H1 (cell line): ENCODE measurements around the gene S1PR1. TPM values are rescaled to one million over a fixed set of nuclear protein-coding genes. Genes with fewer than 3 reads are reported as not detected.

Experiments used
- CTCF ChIA-PET: fragments of 300-600 bp; sonication (Branson Sonifier 250); formaldehyde crosslinking; loops from one replicate; lab custom pipeline; 2021; ENCODE audit not compliant: partially characterized antibody; lab: Charles Lee
- POLR2A ChIA-PET: fragments of 300-600 bp; sonication (Branson Sonifier 250); formaldehyde crosslinking; loops from one replicate; lab custom pipeline; 2021; ENCODE audit warnings: inconsistent platforms; ENCODE audit not compliant: partially characterized antibody; lab: Charles Lee
- DNase-seq, 2 experiments: peaks; one replicate each; pipeline versions ENCODE4 v3.0.0 to v3.0.0-alpha.2; 2010 to 2022; ENCODE audit warnings: low spot score in 2 of 2, low read depth in 1 of 2, mixed read lengths in 1 of 2
- FAIRE-seq: peaks from 2 replicates; lab custom pipeline; 2011; peaks lifted over from hg19 to GRCh38; lab: Jason Lieb, UNC
- H2AFZ ChIP-seq: 2 replicates; pipeline ENCODE4 v1.8.1; 2012; ENCODE audit warnings: low read length, inconsistent platforms
- H2AK5ac ChIP-seq: 2 replicates; pipeline ENCODE4 v1.6.1; 2013; ENCODE audit warnings: low read depth, low read length
- H2BK120ac ChIP-seq: replicated peaks from 2 replicates; pipeline ENCODE3; 2013; ENCODE audit warnings: low read depth, low read length, inconsistent platforms
- H2BK12ac ChIP-seq: 2 replicates; pipeline ENCODE4 v1.6.1; 2013; ENCODE audit warnings: low read depth, low read length
- H2BK15ac ChIP-seq: 2 replicates; pipeline ENCODE4 v1.6.1; 2013; ENCODE audit warnings: low read length
- H2BK20ac ChIP-seq: 2 replicates; pipeline ENCODE4 v1.6.1; 2013; ENCODE audit warnings: low read length
- H2BK5ac ChIP-seq: 2 replicates; pipeline ENCODE4 v1.6.1; 2013; ENCODE audit warnings: low read depth, low read length
- H3K14ac ChIP-seq: 2 replicates; pipeline ENCODE4 v1.6.1; 2013; ENCODE audit warnings: inconsistent platforms; ENCODE audit not compliant: insufficient read length
- H3K18ac ChIP-seq: 2 replicates; pipeline ENCODE4 v1.6.1; 2013; ENCODE audit warnings: low read length; ENCODE audit errors: extremely low read depth
- H3K23ac ChIP-seq: 2 replicates; pipeline ENCODE4 v1.6.1; 2013; ENCODE audit warnings: inconsistent platforms; ENCODE audit not compliant: insufficient read length
- H3K23me2 ChIP-seq: 2 replicates; pipeline ENCODE4 v1.6.1; 2013; ENCODE audit warnings: low read depth, low read length
- H3K27ac ChIP-seq: 2 replicates; pipeline ENCODE4 v1.6.1; 2011; ENCODE audit warnings: low read depth, low read length, inconsistent platforms
- H3K27me3 ChIP-seq, 4 experiments: replicated peaks in 1 of 4; 1 replicate in 1 of 4; 2 replicates in 3 of 4; pipeline versions ENCODE4 v1.6.1 to v1.8.1; 2011 to 2013; ENCODE audit warnings: low read length in 3 of 4, mild to moderate bottlenecking in 3 of 4, inconsistent platforms in 2 of 4, mixed read lengths in 2 of 4, moderate library complexity in 1 of 4; ENCODE audit not compliant: control insufficient read depth in 3 of 4, insufficient read depth in 3 of 4; ENCODE audit errors: extremely low read depth in 1 of 4
- H3K36me3 ChIP-seq, 4 experiments: 2 replicates each; pipeline versions ENCODE4 v1.6.1 to v1.8.1; 2011 to 2013; ENCODE audit warnings: mild to moderate bottlenecking in 4 of 4, low read length in 3 of 4, moderate library complexity in 2 of 4, control low read depth in 1 of 4, inconsistent platforms in 1 of 4; ENCODE audit not compliant: insufficient read depth in 4 of 4, control insufficient read depth in 2 of 4
- H3K4ac ChIP-seq: replicated peaks from 2 replicates; pipeline ENCODE3; 2013; ENCODE audit warnings: low read length, low read depth, mixed read lengths, inconsistent platforms; ENCODE audit not compliant: insufficient read length
- H3K4me1 ChIP-seq, 4 experiments: replicated peaks in 1 of 4; 1 replicate in 1 of 4; 2 replicates in 3 of 4; pipeline versions ENCODE4 v1.6.1 to v1.8.1; 2011 to 2013; ENCODE audit warnings: low read length in 3 of 4, inconsistent platforms in 2 of 4, mixed read lengths in 1 of 4; ENCODE audit not compliant: insufficient read depth in 4 of 4, control insufficient read depth in 3 of 4
- H3K4me2 ChIP-seq, 2 experiments: 2 replicates each; pipeline versions ENCODE4 v1.6.1 to v1.8.1; 2011 to 2013; ENCODE audit warnings: low read depth in 2 of 2, low read length in 2 of 2, control low read depth in 1 of 2, inconsistent platforms in 1 of 2, mild to moderate bottlenecking in 1 of 2; ENCODE audit not compliant: insufficient read depth in 1 of 2
- H3K4me3 ChIP-seq, 4 experiments: fragments of 200-600, 300-600 bp in 1 of 4; sonication (generic), shearing (Covaris generic), sonication (Bioruptor Twin) in 1 of 4; 2 replicates each; pipeline versions ENCODE4 v1.5.1 to v1.8.1; 2011 to 2016; ENCODE audit warnings: low read length in 4 of 4, low read depth in 3 of 4, control low read depth in 2 of 4, inconsistent platforms in 2 of 4, mild to moderate bottlenecking in 2 of 4, mixed read lengths in 1 of 4, moderate library complexity in 1 of 4; ENCODE audit not compliant: insufficient read depth in 2 of 4; ENCODE audit errors: extremely low read depth in 1 of 4
- H3K56ac ChIP-seq: replicated peaks from 2 replicates; pipeline ENCODE3; 2013; ENCODE audit warnings: low read depth, mild to moderate bottlenecking, mixed read lengths, low read length, inconsistent platforms; ENCODE audit not compliant: insufficient read length
- H3K79me1 ChIP-seq: 2 replicates; pipeline ENCODE4 v1.6.1; 2013; ENCODE audit warnings: low read depth, low read length, control low read depth
- H3K79me2 ChIP-seq, 2 experiments: 2 replicates each; pipeline versions ENCODE4 v1.6.1 to v1.8.1; 2012 to 2013; ENCODE audit warnings: low read length in 2 of 2, mild to moderate bottlenecking in 2 of 2, inconsistent platforms in 1 of 2; ENCODE audit not compliant: insufficient read depth in 2 of 2, control insufficient read depth in 1 of 2
- H3K9ac ChIP-seq, 4 experiments: replicated peaks in 1 of 4; 1 replicate in 1 of 4; 2 replicates in 3 of 4; pipeline versions ENCODE4 v1.6.1 to v1.8.1; 2011 to 2013; ENCODE audit warnings: low read depth in 3 of 4, low read length in 3 of 4, control low read depth in 2 of 4, mild to moderate bottlenecking in 2 of 4, moderate library complexity in 2 of 4, inconsistent platforms in 1 of 4; ENCODE audit errors: extremely low read depth in 1 of 4
- H3K9me3 ChIP-seq, 2 experiments: 2 replicates each; pipeline versions ENCODE4 v1.6.1 to v1.8.1; 2012 to 2013; ENCODE audit warnings: mild to moderate bottlenecking in 2 of 2, moderate library complexity in 2 of 2, control low read depth in 1 of 2, inconsistent platforms in 1 of 2, low read depth in 1 of 2, low read length in 1 of 2, mixed read lengths in 1 of 2; ENCODE audit not compliant: insufficient read depth in 2 of 2
- H4K20me1 ChIP-seq, 2 experiments: replicated peaks in 1 of 2; 2 replicates each; pipeline versions ENCODE3 to v1.8.1; 2011 to 2013; ENCODE audit warnings: inconsistent platforms in 2 of 2, low read length in 2 of 2, mild to moderate bottlenecking in 1 of 2; ENCODE audit not compliant: insufficient read depth in 2 of 2, control insufficient read depth in 1 of 2
- H4K5ac ChIP-seq: 2 replicates; pipeline ENCODE4 v1.6.1; 2013; ENCODE audit warnings: low read length, low read depth, mixed read lengths, inconsistent platforms; ENCODE audit not compliant: insufficient read length
- H4K8ac ChIP-seq: 2 replicates; pipeline ENCODE4 v1.8.0; 2013; ENCODE audit warnings: mild to moderate bottlenecking, moderate library complexity, low read length, inconsistent platforms; ENCODE audit not compliant: insufficient read depth; ENCODE audit errors: extremely low read depth
- H4K91ac ChIP-seq: replicated peaks from 2 replicates; pipeline ENCODE3; 2013; ENCODE audit warnings: low read length, mixed read lengths, inconsistent platforms; ENCODE audit not compliant: insufficient read length
- BCL11A ChIP-seq, 2 experiments: IDR thresholded peaks; one replicate each; pipeline ENCODE4 v1.6.1; 2011; ENCODE audit warnings: low read depth in 2 of 2, low read length in 2 of 2, mild to moderate bottlenecking in 2 of 2
- CEBPB ChIP-seq: IDR thresholded peaks from 2 replicates; pipeline ENCODE4 v1.6.1; 2012; ENCODE audit warnings: low read depth, low read length
- EGR1 ChIP-seq: IDR thresholded peaks from 2 replicates; pipeline ENCODE4 v1.6.1; 2011; ENCODE audit warnings: low read depth, low read length, borderline replicate concordance
- HDAC2 ChIP-seq, 2 experiments: fragments of 300-600 bp in 1 of 2; sonication (generic) in 1 of 2; IDR thresholded peaks; 2 replicates each; pipeline ENCODE4 v1.6.1; 2011 to 2012; ENCODE audit warnings: low read depth in 2 of 2, low read length in 2 of 2, mild to moderate bottlenecking in 2 of 2, moderate library complexity in 2 of 2, borderline replicate concordance in 1 of 2, inconsistent platforms in 1 of 2
- SIN3A ChIP-seq, 2 experiments: IDR thresholded peaks in 1 of 2; conservative IDR thresholded peaks in 1 of 2; 2 replicates each; pipeline ENCODE4 v1.6.1; 2011 to 2012; ENCODE audit warnings: low read length in 2 of 2, improper control_type of control experiment in 1 of 2, low read depth in 1 of 2, mild to moderate bottlenecking in 1 of 2
- WGBS, 2 experiments: shearing (Covaris generic) in 1 of 2; methylation state at CpG; one replicate each; pipeline versions ENCODE4 v1.1.6 to v1.1.7; 2013 to 2015; ENCODE audit warnings: low lambda C conversion rate in 2 of 2, mixed read lengths in 2 of 2, inconsistent platforms in 1 of 2, low coverage in 1 of 2, missing lambda C conversion rate in 1 of 2; ENCODE audit not compliant: insufficient replicate concordance in 2 of 2, insufficient coverage in 1 of 2, insufficient read length in 1 of 2; ENCODE audit errors: extremely low coverage in 1 of 2, missing lambda C conversion rate in 1 of 2; 5-methylcytosine and 5-hydroxymethylcytosine counted together
- polyA plus RNA-seq, 7 experiments: library from polyadenylated mRNA; depleted of rRNA in 3 of 7; stranded (reverse) in 5 of 7; unstranded in 2 of 7; fragments of >200 nt in 5 of 7; fragments of 200-250 nt in 2 of 7; gene quantifications; 1 replicate in 5 of 7; 2 replicates in 1 of 7; 4 replicates in 1 of 7; pipeline versions ENCODE4 v1.2.1 to v1.2.3, GENCODE V29; 2011 to 2013; ENCODE audit warnings: missing spikeins in 2 of 7, mixed read lengths in 2 of 7
- total RNA-seq: library from RNA; stranded (reverse); fragmentation: NEBNext Ultra II Directional; extraction: Animal tissue kit (Norgen Biotek cat#: 25700); gene quantifications from 2 replicates; pipeline ENCODE4 v1.2.1, GENCODE V29; 2021
- TF ChIP-seq, protein P1 (sequence below): IDR thresholded peaks from 2 replicates; pipeline ENCODE4 v1.6.1; 2012; ENCODE audit warnings: low read length, inconsistent platforms

S1PR1 gene
- total and polyA plus RNA-seq, 2 of the 8 experiments (the other 6 are each of a cell fraction or from before 2014, with no cell fraction given) = 3.5 to 5.5 TPM

DNA sequence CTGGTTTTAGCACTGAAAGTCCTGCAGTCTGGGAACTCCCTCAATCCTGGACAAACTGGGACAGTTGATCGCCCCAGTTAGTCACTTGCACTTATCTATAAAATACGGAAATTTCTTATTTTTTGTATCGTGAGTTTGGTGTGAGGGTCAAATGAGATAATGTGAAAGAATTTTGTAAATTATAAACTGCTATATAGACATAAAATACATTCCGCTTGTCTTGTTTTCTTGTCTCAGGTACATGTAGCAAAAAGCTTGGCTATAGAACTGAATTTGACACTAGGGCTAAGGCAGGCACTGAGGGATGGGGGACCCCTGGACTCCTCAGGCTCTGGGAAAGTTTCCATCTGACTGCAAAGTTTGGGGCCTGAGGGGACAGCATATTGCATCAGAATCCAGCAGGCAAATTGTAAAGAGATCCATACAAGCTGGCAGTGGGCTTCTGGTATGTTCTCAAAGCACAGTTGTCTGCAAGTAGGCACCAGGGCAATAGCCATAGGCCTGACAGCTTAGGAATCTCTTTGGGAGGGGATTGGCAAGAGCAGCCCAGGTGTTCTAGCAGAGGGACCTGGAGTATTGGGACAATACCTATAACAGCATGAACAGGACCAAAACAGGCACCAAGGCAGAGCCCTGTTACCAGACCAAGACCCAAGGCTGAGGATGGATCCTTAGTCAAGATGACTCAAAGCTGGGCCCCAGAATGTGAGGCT lies 44.3 kb downstream of the S1PR1 start:
- Histone ChIP-seq H2BK12ac (no peak overlapping the region), H2AK5ac (no peak overlapping the region), H3K23me2 (no peaks in the 10 kb centered on the region), H3K56ac (no peak overlapping the region), H3K4me1 (no peaks in the 10 kb centered on the region), H3K27ac (no peak overlapping the region), H3K9me3 (no peaks in the 10 kb centered on the region), H3K4me2 (no peak overlapping the region), H3K14ac (peak overlapping the region; percentile 16), H3K36me3 (no peaks in the 10 kb centered on the region), H3K4ac (no peak overlapping the region), H3K4me3 (no peak overlapping the region), H3K27me3 (no peaks in the 10 kb centered on the region), H3K79me2 (no peaks in the 10 kb centered on the region), H3K9ac (no peak overlapping the region), H2BK120ac (no peak overlapping the region), H2BK5ac (no peak overlapping the region), H4K5ac (no peak overlapping the region), H3K79me1 (no peaks in the 10 kb centered on the region), H4K20me1 (no peaks in the 10 kb centered on the region), H2AFZ (peak overlapping the region; percentile 59; the same call in 1 of the 2 replicates), H3K18ac (no peak overlapping the region), H4K8ac (no peak overlapping the region), H2BK20ac (no peak overlapping the region), H3K23ac (no peak overlapping the region), H2BK15ac (no peak overlapping the region), H4K91ac (no peak overlapping the region)
- CTCF ChIA-PET = interaction anchor here (0.5 to 3.1 kb wide), 13 partner anchors 9 to 193 kb away, joined by 3 to 9 read pairs (median 3); no protein-coding TSS in a partner anchor
- POLR2A ChIA-PET = no interaction called here
- 92% methylated on average over 4 of the region's 4 CpGs; no CpG with 5 or more reads in 1 of the 2 experiments for WGBS, 2 experiments
- no peak for DNase-seq
- TF ChIP-seq EGR1 = no peak
- no peak for TF ChIP-seq CEBPB
- TF ChIP-seq BCL11A (IDR thresholded peaks at IDR 0.05; ENCODE audit: low read depth in 2 of 2, low read length in 2 of 2) = no peak
- TF ChIP-seq HDAC2 (IDR thresholded peaks at IDR 0.05; ENCODE audit: borderline replicate concordance in 1 of 2, low read depth in 2 of 2, low read length in 2 of 2) = no peak
- TF ChIP-seq, protein P1, sequence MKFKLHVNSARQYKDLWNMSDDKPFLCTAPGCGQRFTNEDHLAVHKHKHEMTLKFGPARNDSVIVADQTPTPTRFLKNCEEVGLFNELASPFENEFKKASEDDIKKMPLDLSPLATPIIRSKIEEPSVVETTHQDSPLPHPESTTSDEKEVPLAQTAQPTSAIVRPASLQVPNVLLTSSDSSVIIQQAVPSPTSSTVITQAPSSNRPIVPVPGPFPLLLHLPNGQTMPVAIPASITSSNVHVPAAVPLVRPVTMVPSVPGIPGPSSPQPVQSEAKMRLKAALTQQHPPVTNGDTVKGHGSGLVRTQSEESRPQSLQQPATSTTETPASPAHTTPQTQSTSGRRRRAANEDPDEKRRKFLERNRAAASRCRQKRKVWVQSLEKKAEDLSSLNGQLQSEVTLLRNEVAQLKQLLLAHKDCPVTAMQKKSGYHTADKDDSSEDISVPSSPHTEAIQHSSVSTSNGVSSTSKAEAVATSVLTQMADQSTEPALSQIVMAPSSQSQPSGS = no peak
- no peak for TF ChIP-seq SIN3A (conservative IDR thresholded peaks at IDR 0.05 in 1 of 2, IDR thresholded peaks at IDR 0.05 in 1 of 2; ENCODE audit: low read depth in 1 of 2, low read length in 2 of 2)
- FAIRE-seq = no peak
